HG03135 (cell line): ENCODE results near the gene GALNT14.
A peak's percentile ranks its signal among the peaks of the same experiment; 100 is the strongest.
"Not testable (repeated sequence)": the region's sequence is repeated elsewhere in the genome, so short reads cannot be mapped to it uniquely, and the experiment has no call there.

ENCODE experiments used
- ATAC-seq: cut with Tn5 transposase; IDR thresholded peaks from one replicate; pipeline ENCODE4 v1.9.1; 2021; ENCODE audit warnings: mild to moderate bottlenecking, moderate library complexity; ENCODE audit not compliant: unreplicated experiment

The GALNT14 gene

GRCh38 chr2:31138037-31138962 is at the start of gene GALNT14:
TSS of gene GALNT14 (minus strand) at chr2:31138440. CDS start at chr2:31138086, 354 bp downstream.
- no peak for ATAC-seq

- no peak for ATAC-seq
Observed at GRCh38 chr2:31187166-31187565, 48.9 kb upstream of the GALNT14 start.

GRCh38 chr2:31183973-31184372 is 45.7 kb upstream of the GALNT14 start:
- not testable (repeated sequence) for ATAC-seq

- no peak for ATAC-seq
Observed at GRCh38 chr2:31176742-31177141, 38.5 kb upstream of the GALNT14 start.

- no peak for ATAC-seq
Observed at GRCh38 chr2:31171142-31171541, 32.9 kb upstream of the GALNT14 start.

- peak; percentile 79 for ATAC-seq
Observed at GRCh38 chr2:31170071-31170698, 31.9 kb upstream of the GALNT14 start.

GRCh38 chr2:31168291-31168690 is 30.1 kb upstream of the GALNT14 start:
- no peak for ATAC-seq

GRCh38 chr2:31166925-31167324 is 28.7 kb upstream of the GALNT14 start:
- no peak for ATAC-seq

GRCh38 chr2:31163011-31163539 is 24.8 kb upstream of the GALNT14 start:
- ATAC-seq = no peak

GRCh38 chr2:31161637-31162036 is 23.4 kb upstream of the GALNT14 start:
- no peak for ATAC-seq

GRCh38 chr2:31151501-31151900 is 13.3 kb upstream of the GALNT14 start:
- ATAC-seq = no peak

- no peak for ATAC-seq
Observed at GRCh38 chr2:31150120-31150670, 12.0 kb upstream of the GALNT14 start.

GRCh38 chr2:31148514-31148913 is 10.3 kb upstream of the GALNT14 start:
- no peak for ATAC-seq

GRCh38 chr2:31147645-31148044 is 9.4 kb upstream of the GALNT14 start:
- no peak for ATAC-seq

- ATAC-seq = no peak
Observed at GRCh38 chr2:31142110-31142509, 3.9 kb upstream of the GALNT14 start.

GRCh38 chr2:31141443-31142085 is 3.3 kb upstream of the GALNT14 start:
- ATAC-seq = no peak

GRCh38 chr2:31140151-31140550 is 1.9 kb upstream of the GALNT14 start:
- ATAC-seq = no peak

- ATAC-seq = no peak
Observed at GRCh38 chr2:31139671-31140070, 1.4 kb upstream of the GALNT14 start.

- ATAC-seq = no peak
Observed at GRCh38 chr2:31137211-31138036, 816 bp downstream of the GALNT14 start.

- no peak for ATAC-seq
Observed at GRCh38 chr2:31136732-31137131, 1.5 kb downstream of the GALNT14 start.
